ENCODE results near the gene AKAP8.

DNA sequence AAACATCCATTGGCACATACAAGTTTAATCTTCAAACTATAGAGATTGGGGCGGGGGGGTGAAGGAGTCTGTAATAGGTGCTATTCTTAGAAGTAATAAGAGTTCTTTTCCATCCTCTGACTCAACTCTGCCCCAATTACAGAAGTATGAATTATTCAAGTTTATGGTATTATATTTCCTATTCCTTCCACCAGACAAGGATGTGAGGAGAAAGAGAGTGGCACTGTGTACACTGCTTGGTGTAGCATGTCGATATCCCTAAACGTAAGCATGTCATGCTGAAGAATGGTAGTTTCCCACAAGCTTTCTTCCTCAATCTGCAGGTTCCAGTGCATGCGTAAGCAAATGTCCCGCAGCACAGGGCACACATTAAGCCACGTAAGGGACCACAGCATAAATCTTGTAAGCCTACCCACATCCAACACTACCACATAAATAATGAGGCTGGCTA, 61.3 kb downstream of the AKAP8 start:
- TF ChIP-seq MYC (IDR thresholded peaks at IDR 0.05; ENCODE audit: low read depth, low read length): no peak
- no peak for TF ChIP-seq MYC (CRISPR knock-in tag; IDR thresholded peaks at IDR 0.05; ENCODE audit: borderline replicate concordance, low read depth)
- TF ChIP-seq POLR2AphosphoS5 (IDR thresholded peaks at IDR 0.05; ENCODE audit: control insufficient read depth, insufficient read depth, low read depth, low read length): no peak
- TF ChIP-seq CEBPB (tag; IDR thresholded peaks at IDR 0.05): no peak
- TF ChIP-seq POLR3G (IDR thresholded peaks at IDR 0.05; ENCODE audit: extremely low read depth, insufficient read length, insufficient replicate concordance): no peak
- TF ChIP-seq RAD21 (CRISPR knock-in tag; conservative IDR thresholded peaks at IDR 0.05 in 1 of 2, IDR thresholded peaks at IDR 0.05 in 1 of 2): no peak
- no peak for TF ChIP-seq SIN3B (IDR thresholded peaks at IDR 0.05; ENCODE audit: low read depth)
- TF ChIP-seq HMG20A (CRISPR knock-in tag; conservative IDR thresholded peaks at IDR 0.05): no peak
- TF ChIP-seq ZNF140 (CRISPR knock-in tag; IDR thresholded peaks at IDR 0.05): no peak
- TF ChIP-seq ETS2 (tag; IDR thresholded peaks at IDR 0.05; ENCODE audit: borderline replicate concordance, poor library complexity, severe bottlenecking): no peak
- TF ChIP-seq CTCF (IDR thresholded peaks at IDR 0.05 in 2 of 3, conservative IDR thresholded peaks at IDR 0.05 in 1 of 3; ENCODE audit: insufficient read depth in 2 of 3, low read depth in 1 of 3, low read length in 3 of 3): no peak
- no peak for TF ChIP-seq CTBP1 (IDR thresholded peaks at IDR 0.05; ENCODE audit: borderline replicate concordance)
- TF ChIP-seq MAX (CRISPR knock-in tag; IDR thresholded peaks at IDR 0.05): no peak
- no peak for TF ChIP-seq CBX5 (IDR thresholded peaks at IDR 0.05; ENCODE audit: borderline replicate concordance, low read depth)
- no peak for TF ChIP-seq ATF4 (CRISPR knock-in tag; IDR thresholded peaks at IDR 0.05)
